ENCODE results near the gene LBHD2. TPM values are rescaled to one million over a fixed set of nuclear protein-coding genes. Genes with fewer than 3 reads are reported as not detected.
A peak's percentile ranks its signal among the peaks of the same experiment; 100 is the strongest.

The LBHD2 gene
- total and polyA plus RNA-seq, 2 of the 13 experiments (the other 11 are each of a cell fraction or from before 2014, with no cell fraction given) = 0.67 to 1.00 TPM

DNA sequence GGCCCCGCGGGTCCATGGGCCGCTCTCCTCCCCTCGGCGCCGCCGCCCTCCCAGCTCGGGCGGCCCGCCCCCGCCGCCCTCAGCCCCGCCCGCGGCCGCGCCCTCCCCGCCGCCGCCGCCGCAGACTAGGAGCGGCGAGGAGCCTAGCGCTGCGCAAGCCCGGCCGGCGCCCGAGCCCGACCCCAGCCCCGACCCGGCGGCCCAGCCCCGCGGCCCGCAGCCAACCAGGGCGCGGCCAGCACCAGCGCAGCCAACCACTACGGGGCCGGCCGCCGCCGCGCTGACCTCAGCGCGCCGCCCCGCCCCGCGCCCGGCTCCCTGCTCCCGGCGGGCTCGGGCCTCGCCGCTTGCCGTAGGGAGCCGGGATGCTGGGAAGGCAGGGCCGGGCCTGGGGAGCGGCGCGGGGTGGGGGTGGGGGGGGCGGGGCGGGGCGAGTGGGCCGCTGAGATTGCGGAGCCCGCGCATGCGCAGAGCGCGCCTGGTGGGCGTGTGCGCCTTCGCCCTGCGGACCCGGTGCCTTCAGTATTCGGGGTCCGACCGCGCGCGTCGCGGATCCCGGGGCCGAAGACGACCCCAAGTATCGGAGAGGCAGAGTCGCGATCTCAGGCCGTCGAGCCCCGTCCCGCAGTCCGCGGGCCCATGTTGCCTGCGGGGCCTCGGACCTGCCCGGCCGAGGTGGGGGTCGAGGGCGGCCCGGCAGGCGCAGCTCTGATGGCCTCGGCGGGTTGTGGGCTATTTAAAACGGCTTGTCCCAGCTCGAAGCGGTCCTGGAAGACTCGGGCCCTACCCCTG lies 26.4 kb upstream of the LBHD2 start, which contains the start of gene CDC42BPB (continued):
- TF ChIP-seq ZNF747 (CRISPR knock-in tag; IDR thresholded peaks at IDR 0.05; ENCODE audit: borderline replicate concordance) = 0 out of 2 replicates have a peak, but pooled peaks have one; percentile 43
- no peak; the same call in 1 of the 2 replicates for TF ChIP-seq SP5 (CRISPR knock-in tag; IDR thresholded peaks at IDR 0.05; ENCODE audit: borderline replicate concordance, low read depth)
- TF ChIP-seq ZFY (CRISPR knock-in tag; IDR thresholded peaks at IDR 0.05) = peak; percentile 62
- TF ChIP-seq ZSCAN30 (CRISPR knock-in tag; IDR thresholded peaks at IDR 0.05) = no peak
- no peak for TF ChIP-seq TCF12 (IDR thresholded peaks at IDR 0.05)
- TF ChIP-seq TCF12 (CRISPR knock-in tag; IDR thresholded peaks at IDR 0.05) = no peak
- TF ChIP-seq, protein P1, sequence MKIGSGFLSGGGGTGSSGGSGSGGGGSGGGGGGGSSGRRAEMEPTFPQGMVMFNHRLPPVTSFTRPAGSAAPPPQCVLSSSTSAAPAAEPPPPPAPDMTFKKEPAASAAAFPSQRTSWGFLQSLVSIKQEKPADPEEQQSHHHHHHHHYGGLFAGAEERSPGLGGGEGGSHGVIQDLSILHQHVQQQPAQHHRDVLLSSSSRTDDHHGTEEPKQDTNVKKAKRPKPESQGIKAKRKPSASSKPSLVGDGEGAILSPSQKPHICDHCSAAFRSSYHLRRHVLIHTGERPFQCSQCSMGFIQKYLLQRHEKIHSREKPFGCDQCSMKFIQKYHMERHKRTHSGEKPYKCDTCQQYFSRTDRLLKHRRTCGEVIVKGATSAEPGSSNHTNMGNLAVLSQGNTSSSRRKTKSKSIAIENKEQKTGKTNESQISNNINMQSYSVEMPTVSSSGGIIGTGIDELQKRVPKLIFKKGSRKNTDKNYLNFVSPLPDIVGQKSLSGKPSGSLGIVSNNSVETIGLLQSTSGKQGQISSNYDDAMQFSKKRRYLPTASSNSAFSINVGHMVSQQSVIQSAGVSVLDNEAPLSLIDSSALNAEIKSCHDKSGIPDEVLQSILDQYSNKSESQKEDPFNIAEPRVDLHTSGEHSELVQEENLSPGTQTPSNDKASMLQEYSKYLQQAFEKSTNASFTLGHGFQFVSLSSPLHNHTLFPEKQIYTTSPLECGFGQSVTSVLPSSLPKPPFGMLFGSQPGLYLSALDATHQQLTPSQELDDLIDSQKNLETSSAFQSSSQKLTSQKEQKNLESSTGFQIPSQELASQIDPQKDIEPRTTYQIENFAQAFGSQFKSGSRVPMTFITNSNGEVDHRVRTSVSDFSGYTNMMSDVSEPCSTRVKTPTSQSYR (CRISPR knock-in tag; IDR thresholded peaks at IDR 0.05; ENCODE audit: borderline replicate concordance) = no peak
- TF ChIP-seq ZNF768 (CRISPR knock-in tag; IDR thresholded peaks at IDR 0.05) = peak; percentile 28; the same call in 1 of the 2 replicates
- no peak for TF ChIP-seq ZNF354B (CRISPR knock-in tag; IDR thresholded peaks at IDR 0.05)
- TF ChIP-seq, protein P2, sequence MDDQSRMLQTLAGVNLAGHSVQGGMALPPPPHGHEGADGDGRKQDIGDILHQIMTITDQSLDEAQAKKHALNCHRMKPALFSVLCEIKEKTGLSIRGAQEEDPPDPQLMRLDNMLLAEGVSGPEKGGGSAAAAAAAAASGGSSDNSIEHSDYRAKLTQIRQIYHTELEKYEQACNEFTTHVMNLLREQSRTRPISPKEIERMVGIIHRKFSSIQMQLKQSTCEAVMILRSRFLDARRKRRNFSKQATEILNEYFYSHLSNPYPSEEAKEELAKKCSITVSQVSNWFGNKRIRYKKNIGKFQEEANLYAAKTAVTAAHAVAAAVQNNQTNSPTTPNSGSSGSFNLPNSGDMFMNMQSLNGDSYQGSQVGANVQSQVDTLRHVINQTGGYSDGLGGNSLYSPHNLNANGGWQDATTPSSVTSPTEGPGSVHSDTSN (CRISPR knock-in tag; IDR thresholded peaks at IDR 0.05; ENCODE audit: borderline replicate concordance) = no peak
